Mucosa of descending colon (tissue), 3 donors: ENCODE data around the gene ANO4. TPM values are rescaled to one million over a fixed set of nuclear protein-coding genes. Genes with fewer than 3 reads are reported as not detected.

Experiments
- ATAC-seq: fragments of 200-7000 bp; cut with Tn5 transposase; one replicate; pipeline ENCODE4 v1.9.1; 2020; ENCODE audit warnings: mild to moderate bottlenecking, moderate library complexity
- DNase-seq, 3 donors: peaks; one replicate each; pipeline ENCODE4 v3.0.0-alpha.2; 2020
- H3K36me3 ChIP-seq: fragments of 200-600 bp; one replicate; pipeline ENCODE4 v1.8.0; 2021; ENCODE audit warnings: low read depth, mild to moderate bottlenecking
- H3K4me1 ChIP-seq: fragments of 200-600 bp; one replicate; pipeline ENCODE4 v1.8.0; 2021; ENCODE audit warnings: low read depth, mild to moderate bottlenecking
- H3K4me3 ChIP-seq: fragments of 200-600 bp; one replicate; pipeline ENCODE4 v1.8.0; 2021; ENCODE audit warnings: mild to moderate bottlenecking
- H3K9me3 ChIP-seq: fragments of 200-600 bp; one replicate; pipeline ENCODE4 v1.8.0; 2021; ENCODE audit warnings: mild to moderate bottlenecking
- intact Hi-C, 2 donors: fragments of 100-400 bp; cut with DNase I in 1 of 2; cut with micrococcal nuclease in 1 of 2; formaldehyde crosslinking; loops; one replicate each; pipeline versions ENCODE4 v1.11.0 to v1.11.1; 2022; cut with DNase I, micrococcal nuclease
- total RNA-seq, 3 donors: library from RNA; stranded (reverse); fragmentation: NEBNext Ultra II Directional in 2 of 3; extraction: Animal tissue kit (Norgen Biotek cat#: 25700) in 2 of 3; gene quantifications; one replicate each; pipeline versions ENCODE4 v1.2.1 to v1.2.4, GENCODE V29; 2021 to 2023
- TF ChIP-seq, protein P1 (sequence below): fragments of 200-600 bp; IDR thresholded peaks from one replicate; pipeline ENCODE4 v1.8.0; 2022; ENCODE audit warnings: antibody characterized with exemption, mild to moderate bottlenecking
- donor health status: DM: no; HTN: no; CAD: no; lungs with moderate emphysema.
- donor health status: DM: no; HTN: no; CAD: no.
- donor health status: DM: no; HTN: yes; CAD: no.

ANO4 gene
- total RNA-seq, 3 donors from 2014 or later, result 0.13 to 1.9 (median 0.14) TPM

DNA sequence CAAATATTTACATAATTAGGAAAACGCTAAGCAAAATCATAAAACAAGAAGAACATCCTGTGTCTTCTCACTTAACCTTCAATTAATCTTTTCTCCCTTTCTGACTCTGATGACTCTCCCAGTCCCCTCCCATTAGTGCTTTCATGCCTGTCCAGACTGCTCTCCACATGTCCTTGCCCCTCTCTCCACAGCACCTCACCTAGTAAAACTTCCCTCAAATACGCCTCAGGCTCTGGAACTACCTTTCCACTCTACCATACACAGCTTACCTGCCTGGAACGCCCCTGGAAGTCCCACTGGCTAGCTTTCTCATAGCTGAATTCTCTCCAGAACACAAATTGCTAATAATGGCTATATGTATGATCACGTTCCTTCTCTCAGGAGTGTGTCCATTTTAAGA is 370.7 kb downstream of the ANO4 start:
- Histone ChIP-seq H3K4me1 (no peaks in the 10 kb centered on the region), H3K36me3 (no peaks in the 10 kb centered on the region), H3K9me3 (no peaks in the 10 kb centered on the region), H3K4me3 (no peak overlapping the region)
- intact Hi-C loops, result no loop called here
- no peak for ATAC-seq
- DNase-seq, result no peak
- TF ChIP-seq, protein P1, sequence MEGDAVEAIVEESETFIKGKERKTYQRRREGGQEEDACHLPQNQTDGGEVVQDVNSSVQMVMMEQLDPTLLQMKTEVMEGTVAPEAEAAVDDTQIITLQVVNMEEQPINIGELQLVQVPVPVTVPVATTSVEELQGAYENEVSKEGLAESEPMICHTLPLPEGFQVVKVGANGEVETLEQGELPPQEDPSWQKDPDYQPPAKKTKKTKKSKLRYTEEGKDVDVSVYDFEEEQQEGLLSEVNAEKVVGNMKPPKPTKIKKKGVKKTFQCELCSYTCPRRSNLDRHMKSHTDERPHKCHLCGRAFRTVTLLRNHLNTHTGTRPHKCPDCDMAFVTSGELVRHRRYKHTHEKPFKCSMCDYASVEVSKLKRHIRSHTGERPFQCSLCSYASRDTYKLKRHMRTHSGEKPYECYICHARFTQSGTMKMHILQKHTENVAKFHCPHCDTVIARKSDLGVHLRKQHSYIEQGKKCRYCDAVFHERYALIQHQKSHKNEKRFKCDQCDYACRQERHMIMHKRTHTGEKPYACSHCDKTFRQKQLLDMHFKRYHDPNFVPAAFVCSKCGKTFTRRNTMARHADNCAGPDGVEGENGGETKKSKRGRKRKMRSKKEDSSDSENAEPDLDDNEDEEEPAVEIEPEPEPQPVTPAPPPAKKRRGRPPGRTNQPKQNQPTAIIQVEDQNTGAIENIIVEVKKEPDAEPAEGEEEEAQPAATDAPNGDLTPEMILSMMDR, result no peak

DNA sequence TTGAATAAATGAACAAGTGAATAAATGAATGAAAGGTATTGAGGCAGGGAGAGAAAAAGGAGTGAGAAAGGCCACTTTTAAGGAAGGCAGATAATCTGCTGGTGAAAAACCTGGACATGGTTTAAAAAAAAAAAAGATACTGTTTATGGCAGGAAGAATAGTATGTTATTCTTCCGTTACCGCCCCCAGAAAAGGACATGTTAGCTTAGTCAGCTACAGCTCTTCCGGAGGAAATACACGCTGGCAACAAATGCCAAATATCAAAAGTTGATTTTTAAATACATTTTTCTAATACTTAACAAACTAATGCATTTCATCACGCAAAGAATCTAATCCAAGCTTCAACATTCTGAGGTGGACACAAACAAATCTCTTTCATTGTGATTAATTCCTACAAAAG is 372.3 kb downstream of the ANO4 start:
- no peak overlapping the region for H3K4me3 ChIP-seq
- DNase-seq (no peak), ATAC-seq (no peak)
- no peaks in the 10 kb centered on the region for H3K36me3 ChIP-seq
- H3K9me3 ChIP-seq, result no peaks in the 10 kb centered on the region
- intact Hi-C loops, result no loop called here
- TF ChIP-seq, protein P1, result no peak
- no peaks in the 10 kb centered on the region for H3K4me1 ChIP-seq

DNA sequence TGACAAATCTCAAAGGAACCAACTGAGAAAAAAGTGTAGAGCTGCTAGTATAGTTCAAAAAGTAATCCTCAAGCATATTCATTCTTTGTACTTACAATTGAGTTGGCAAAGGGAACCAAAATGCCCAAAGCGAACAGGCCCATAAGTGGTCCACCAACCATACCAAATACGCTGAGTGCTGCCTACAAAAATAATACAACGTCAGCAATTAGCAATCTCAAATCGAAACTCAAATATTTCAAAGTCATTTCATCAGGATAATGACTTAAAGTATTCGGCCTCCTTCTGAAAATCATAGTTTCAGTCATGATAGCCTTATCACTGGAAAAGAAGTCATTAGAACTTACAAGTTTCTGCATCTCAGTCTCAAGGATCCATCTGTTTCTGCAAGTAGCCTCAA is 373.4 kb downstream of the ANO4 start:
- intact Hi-C loops, result no loop called here
- no peaks in the 10 kb centered on the region for H3K9me3 ChIP-seq
- no peaks in the 10 kb centered on the region for H3K4me1 ChIP-seq
- ATAC-seq, result no peak
- H3K36me3 ChIP-seq, result no peaks in the 10 kb centered on the region
- DNase-seq, result no peak
- TF ChIP-seq, protein P1, result no peak
- H3K4me3 ChIP-seq, result no peak overlapping the region

DNA sequence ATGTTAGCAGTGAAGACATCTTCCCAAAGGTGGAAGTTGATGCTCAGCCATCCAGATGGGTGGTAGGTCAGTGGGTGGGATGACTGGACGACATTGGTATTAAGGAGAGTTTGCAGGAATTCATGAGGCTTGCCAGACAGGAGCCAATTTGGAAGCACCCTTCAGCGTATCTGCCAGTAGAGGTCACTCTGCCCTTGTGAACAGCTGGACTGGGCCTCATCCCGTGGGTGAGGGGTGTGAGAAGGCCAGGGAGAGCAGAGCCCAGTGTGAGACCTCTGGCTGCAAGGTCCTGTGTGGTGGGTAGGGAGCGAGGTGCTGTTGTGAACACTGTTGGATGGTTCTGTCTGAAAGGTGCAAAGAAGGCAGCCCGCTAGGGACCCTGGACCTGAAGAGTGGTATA is 377.7 kb downstream of the ANO4 start:
- H3K4me3 ChIP-seq, result no peak overlapping the region
- no peaks in the 10 kb centered on the region for H3K36me3 ChIP-seq
- TF ChIP-seq, protein P1, result no peak
- H3K9me3 ChIP-seq, result no peaks in the 10 kb centered on the region
- ATAC-seq (peak; percentile 45), DNase-seq (peak in 1 of 3 donors; percentile 58)
- intact Hi-C loops, result no loop called here
- no peaks in the 10 kb centered on the region for H3K4me1 ChIP-seq

DNA sequence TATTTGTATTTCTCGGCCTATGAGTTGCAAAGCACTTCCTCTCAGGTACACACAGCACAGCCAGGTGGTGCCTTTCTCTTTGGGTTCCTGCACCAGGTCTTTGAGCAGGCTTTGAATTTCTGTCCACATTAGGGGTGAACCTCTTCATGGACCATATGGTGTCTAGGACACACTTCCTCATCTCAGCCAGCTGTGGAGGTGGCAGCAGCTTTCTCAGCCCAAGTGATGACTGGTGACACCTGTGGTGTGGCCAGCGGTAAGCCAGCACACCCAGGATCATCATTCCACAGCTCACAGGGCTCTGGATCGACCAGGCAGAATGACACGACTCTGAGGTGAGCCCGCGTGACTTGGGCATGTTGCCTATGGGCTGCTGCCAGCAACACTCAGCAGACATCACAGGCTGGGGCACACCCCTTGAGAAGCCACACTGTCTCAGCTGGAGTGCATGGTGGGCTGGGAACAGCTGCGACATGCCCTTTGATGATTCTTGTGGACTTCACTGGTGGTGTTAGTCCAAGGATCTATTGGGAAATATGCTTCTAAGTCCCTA is 378.7 kb downstream of the ANO4 start:
- ATAC-seq, result no peak
- intact Hi-C loops, result no loop called here
- TF ChIP-seq, protein P1, result no peak

DNA sequence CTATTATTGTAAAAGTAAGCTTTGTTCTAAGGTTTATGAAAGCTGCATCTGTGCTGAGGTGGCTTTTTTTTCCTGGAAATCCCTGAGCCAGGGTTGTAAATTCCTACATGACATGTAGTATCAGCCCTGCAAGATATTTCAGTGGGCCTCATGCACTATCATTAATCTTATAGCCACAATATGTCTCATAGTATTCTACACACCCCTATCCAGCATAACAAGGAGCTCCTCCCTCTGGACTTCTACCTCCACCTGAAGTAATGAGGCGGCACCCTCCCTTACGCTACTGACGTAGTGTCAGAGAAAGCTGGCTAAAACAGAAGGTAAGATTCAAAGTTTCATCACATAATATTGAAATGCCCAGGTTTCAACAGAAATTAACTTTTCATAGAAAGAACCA is 380.0 kb downstream of the ANO4 start:
- intact Hi-C loops, result no loop called here

More for the DNA sequence above, 378.7 kb downstream of the ANO4 start:
- no peak for DNase-seq
- Histone ChIP-seq H3K9me3 (no peaks in the 10 kb centered on the region), H3K4me3 (no peak overlapping the region), H3K4me1 (no peaks in the 10 kb centered on the region), H3K36me3 (no peaks in the 10 kb centered on the region)

More for the DNA sequence above, 380.0 kb downstream of the ANO4 start:
- Histone ChIP-seq H3K36me3 (no peaks in the 10 kb centered on the region), H3K4me1 (no peaks in the 10 kb centered on the region), H3K9me3 (no peaks in the 10 kb centered on the region), H3K4me3 (no peak overlapping the region)
- DNase-seq, result peak in 2 of 3 donors; percentile 32 to 71
- ATAC-seq, result peak; percentile 97
- TF ChIP-seq, protein P1, result no peak
